Thymus (tissue), 11 donors: ENCODE data around the gene STARD3. TPM values are rescaled to one million over a fixed set of nuclear protein-coding genes. Genes with fewer than 3 reads are reported as not detected.

Experiments
- DNase-seq, 9 donors: peaks; one replicate each; pipeline ENCODE4 v3.0.0-alpha.2; 2013; ENCODE audit warnings: low spot score in 9 of 9, low read depth in 6 of 9, missing footprints in 1 of 9
- H3K27ac ChIP-seq, 2 donors: one replicate each; pipeline ENCODE4 v1.5.1; 2013; ENCODE audit warnings: control low read depth in 1 of 2, low read depth in 1 of 2, low read length in 1 of 2, mild to moderate bottlenecking in 1 of 2, moderate library complexity in 1 of 2
- H3K27me3 ChIP-seq, 2 donors: one replicate each; pipeline ENCODE4 v1.5.1; 2013; ENCODE audit warnings: low read length in 1 of 2; ENCODE audit not compliant: control insufficient read depth in 2 of 2, insufficient read depth in 1 of 2
- H3K36me3 ChIP-seq, 2 donors: one replicate each; pipeline ENCODE4 v1.5.1; 2013; ENCODE audit warnings: low read length in 1 of 2, mild to moderate bottlenecking in 1 of 2, moderate library complexity in 1 of 2; ENCODE audit not compliant: control insufficient read depth in 2 of 2, insufficient read depth in 2 of 2
- H3K4me1 ChIP-seq, 2 donors: one replicate each; pipeline ENCODE4 v1.5.1; 2013; ENCODE audit warnings: low read length in 2 of 2; ENCODE audit not compliant: control insufficient read depth in 2 of 2, insufficient read depth in 2 of 2
- H3K4me3 ChIP-seq, 2 donors: one replicate each; pipeline ENCODE4 v1.5.1; 2013; ENCODE audit warnings: low read length in 2 of 2, control low read depth in 1 of 2, mild to moderate bottlenecking in 1 of 2
- H3K9me3 ChIP-seq, 2 donors: one replicate each; pipeline ENCODE4 v1.5.1; 2013; ENCODE audit warnings: low read length in 1 of 2, mild to moderate bottlenecking in 1 of 2; ENCODE audit not compliant: control insufficient read depth in 2 of 2, insufficient read depth in 1 of 2
- WGBS: extraction: QIAGEN DNeasy Blood & Tissue Kit; methylation state at CpG from one replicate; pipeline ENCODE4 v1.1.7; 2013; 5-methylcytosine and 5-hydroxymethylcytosine counted together
- polyA plus RNA-seq: library from polyadenylated mRNA; stranded (reverse); fragments of 200-250 nt; gene quantifications from one replicate; pipeline ENCODE4 v1.2.3, GENCODE V29; 2013
- total RNA-seq: library from RNA; stranded (reverse); fragments of 120-200 nt; gene quantifications from one replicate; pipeline ENCODE4 v1.2.4, GENCODE V29; 2013
- donor health status: healthy.

STARD3 gene
- total and polyA plus RNA-seq, 2 donors, result 15.1 to 113 TPM

DNA sequence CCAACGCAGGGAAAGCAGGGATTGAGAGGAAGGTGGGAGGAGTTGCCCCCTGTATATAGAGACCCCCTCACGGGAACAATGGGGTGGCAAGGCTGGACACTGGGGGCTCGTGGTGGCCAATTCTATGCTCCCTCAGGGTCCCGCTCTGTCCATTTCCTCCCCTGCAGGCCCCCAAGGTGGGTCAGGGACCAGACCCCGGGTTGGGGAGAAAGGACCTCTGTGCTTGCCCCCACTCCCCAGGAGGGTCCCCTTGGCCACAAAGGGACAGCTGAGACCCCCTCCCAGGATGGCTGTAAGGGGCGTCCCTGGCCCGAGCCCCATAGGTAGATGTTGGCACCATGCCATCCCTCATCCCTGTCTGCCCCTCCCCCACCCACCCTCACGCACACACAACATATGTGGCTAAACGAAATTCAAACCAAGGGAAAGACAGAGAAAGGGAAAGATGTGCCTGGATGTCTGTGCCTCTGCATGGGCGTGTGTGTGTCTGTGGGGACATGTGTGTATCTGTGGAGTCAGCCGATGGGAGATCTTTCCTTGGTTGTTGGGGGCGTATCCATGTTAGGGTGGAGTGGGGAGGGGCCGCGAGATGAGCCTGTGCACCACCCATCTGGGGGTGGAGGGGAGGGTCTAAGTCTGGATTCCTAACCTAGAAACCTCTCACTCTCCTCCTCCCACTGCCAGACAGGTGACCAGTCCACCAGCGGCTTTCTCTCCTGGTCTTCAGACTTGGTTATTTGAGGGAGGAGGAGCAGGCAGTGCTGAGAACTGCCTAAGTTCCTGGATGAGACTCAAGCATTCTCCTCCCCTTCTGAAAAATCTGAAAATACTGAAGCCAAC lies 28.6 kb upstream of the STARD3 start:
- H3K27ac ChIP-seq, result no peak overlapping the region
- no peaks in the 10 kb centered on the region for H3K4me1 ChIP-seq
- 21% methylated on average over 15 of the region's 15 CpGs for WGBS
- no peak for DNase-seq
- peaks cover 78 to 98% of the 10 kb centered on the region in 2 donors for H3K27me3 ChIP-seq
- peaks cover 0 to 4% of the 10 kb centered on the region in 2 donors for H3K9me3 ChIP-seq
- H3K36me3 ChIP-seq, result no peaks in the 10 kb centered on the region
- H3K4me3 ChIP-seq, result no peak overlapping the region

DNA sequence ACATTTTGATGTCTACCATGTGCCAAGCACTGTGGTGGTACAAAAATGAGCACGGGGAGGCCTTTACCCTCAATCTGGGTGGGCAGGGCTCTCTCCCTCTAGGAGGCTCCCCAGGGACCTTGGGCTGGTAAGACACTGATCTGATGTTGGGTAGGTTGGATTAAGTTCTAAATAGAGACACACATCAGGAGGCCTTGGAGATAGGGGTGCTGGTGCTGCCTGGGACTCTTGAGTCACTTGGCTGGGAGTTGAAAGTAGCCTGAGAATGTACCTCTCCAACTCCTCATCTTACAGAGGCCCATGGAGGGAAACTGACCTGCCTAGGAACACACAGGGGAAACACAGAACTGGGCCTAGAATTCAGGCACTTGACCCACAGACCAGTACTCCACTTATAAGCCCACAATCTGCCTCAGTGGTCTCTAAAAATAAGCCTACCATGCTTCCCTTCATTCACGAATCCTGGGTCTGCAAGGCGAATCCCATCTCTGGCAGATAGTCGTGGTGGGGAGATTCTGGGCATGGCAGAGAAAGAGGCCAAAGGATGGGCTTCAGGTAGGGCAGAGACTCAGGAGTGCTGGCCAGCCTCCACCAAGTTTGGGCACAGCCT lies 27.4 kb upstream of the STARD3 start:
- Histone ChIP-seq H3K4me3 (no peak overlapping the region), H3K4me1 (no peaks in the 10 kb centered on the region), H3K27ac (no peak overlapping the region), H3K27me3 (peaks cover 69 to 97% of the 10 kb centered on the region in 2 donors), H3K36me3 (no peaks in the 10 kb centered on the region), H3K9me3 (peaks cover 0 to 4% of the 10 kb centered on the region in 2 donors)
- DNase-seq, result no peak
- 93% methylated on average over 4 of the region's 4 CpGs for WGBS

DNA sequence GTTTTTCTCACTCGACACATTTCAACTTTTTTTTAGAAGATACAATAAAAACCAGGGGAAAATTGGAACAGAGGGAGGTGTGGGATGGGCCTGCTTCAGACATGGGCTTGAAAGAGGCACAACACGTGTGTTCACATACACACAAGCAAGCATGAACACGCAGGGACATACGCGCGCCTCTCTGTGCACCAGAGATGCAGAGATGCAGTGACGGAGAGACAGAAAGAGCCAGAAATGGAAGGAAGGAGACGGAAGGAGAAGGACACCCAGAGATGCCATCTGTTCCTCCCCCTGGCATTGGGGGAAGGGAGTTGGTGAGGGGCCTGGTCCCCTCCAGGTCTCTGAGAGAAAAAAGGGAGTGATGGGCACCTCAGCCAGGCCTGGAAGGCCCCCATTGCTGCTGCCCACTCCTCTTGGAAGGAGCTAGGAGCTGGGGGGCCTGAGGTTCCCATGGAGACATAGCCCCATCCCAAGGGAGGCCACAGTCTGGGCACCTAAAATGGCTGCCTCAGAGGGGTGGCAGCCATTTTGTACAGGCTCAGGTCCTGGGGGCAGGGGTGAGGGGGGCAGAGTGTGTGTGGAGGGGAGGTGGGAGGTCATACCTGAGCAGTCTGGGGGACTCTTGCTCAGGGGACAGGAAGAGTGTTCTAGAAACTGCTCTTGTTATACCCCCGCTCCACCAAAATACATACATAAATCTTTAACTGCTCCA lies 25.4 kb upstream of the STARD3 start:
- Histone ChIP-seq H3K27me3 (peaks cover 51 to 97% of the 10 kb centered on the region in 2 donors), H3K27ac (no peak overlapping the region), H3K4me1 (no peaks in the 10 kb centered on the region), H3K36me3 (no peaks in the 10 kb centered on the region), H3K4me3 (no peak overlapping the region), H3K9me3 (no peaks in the 10 kb centered on the region)
- DNase-seq, result no peak
- 95% methylated on average over 9 of the region's 9 CpGs for WGBS

DNA sequence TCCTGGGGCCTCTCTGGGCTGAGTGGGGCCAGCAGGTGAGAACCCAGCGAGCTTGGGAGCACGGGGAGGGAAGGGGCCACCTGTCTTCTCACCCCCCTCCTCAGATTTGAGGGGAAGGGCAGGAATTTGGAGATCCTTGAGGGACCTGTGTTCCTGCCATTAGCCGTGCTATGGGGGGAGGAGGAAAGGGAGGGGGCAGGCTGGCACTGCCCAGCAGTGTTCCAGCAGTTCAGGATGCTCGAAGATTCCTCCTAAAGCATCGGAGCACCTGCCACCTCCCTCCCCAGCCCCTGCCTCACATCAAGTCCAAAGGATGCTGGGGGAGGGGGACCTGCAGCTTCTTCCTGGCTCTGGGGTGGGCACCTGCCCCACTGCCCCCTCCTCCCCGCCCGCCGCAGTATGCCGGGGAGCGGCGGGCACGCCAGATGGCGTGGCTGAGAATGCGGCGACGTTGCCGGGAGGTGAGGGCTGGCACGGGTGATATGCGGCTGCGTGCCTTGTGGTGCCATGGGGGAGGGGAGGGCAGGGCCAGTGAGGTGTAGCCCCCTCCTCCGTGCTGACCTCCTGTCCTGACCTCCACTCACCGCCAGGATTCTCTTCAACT lies 24.6 kb upstream of the STARD3 start:
- Histone ChIP-seq H3K27me3 (peaks cover 51 to 97% of the 10 kb centered on the region in 2 donors), H3K9me3 (peaks cover 0 to 4% of the 10 kb centered on the region in 2 donors), H3K4me3 (no peak overlapping the region), H3K36me3 (no peaks in the 10 kb centered on the region), H3K4me1 (peaks cover 1 to 4% of the 10 kb centered on the region in 2 donors), H3K27ac (no peak overlapping the region)
- DNase-seq, result no peak
- WGBS, result 88% methylated on average over 22 of the region's 22 CpGs

DNA sequence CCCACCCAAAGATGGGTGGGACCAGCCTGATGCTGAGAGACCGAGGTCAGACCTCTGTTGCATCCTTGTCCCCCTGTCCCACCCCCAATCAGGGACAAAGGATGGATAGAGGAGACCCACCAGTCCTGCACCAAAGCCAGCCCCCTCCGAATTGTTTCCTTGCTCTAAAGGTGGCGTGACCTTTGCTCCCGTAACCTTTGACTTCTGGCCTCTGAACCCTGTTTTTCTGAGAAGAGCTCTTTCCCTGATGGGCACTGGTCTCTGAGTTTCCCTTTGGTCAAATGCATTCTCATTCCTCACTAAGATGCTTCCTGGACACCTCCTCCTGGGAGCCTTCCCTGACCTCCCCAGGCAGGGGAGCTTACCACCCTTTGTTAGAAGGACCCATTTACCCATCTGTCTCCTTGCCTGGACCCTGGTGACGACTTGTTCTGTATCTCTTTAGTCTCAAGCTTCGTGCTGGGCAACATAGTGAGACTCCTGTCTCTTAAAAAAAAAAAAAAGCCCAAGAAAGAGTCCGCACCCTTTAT lies 23.9 kb upstream of the STARD3 start:
- no peak for DNase-seq
- no peak overlapping the region for H3K4me3 ChIP-seq
- WGBS, result 88% methylated on average over 7 of the region's 7 CpGs
- H3K4me1 ChIP-seq, result peaks cover 3 to 6% of the 10 kb centered on the region in 2 donors
- no peaks in the 10 kb centered on the region for H3K36me3 ChIP-seq
- peaks cover 0 to 5% of the 10 kb centered on the region in 2 donors for H3K9me3 ChIP-seq
- no peak overlapping the region for H3K27ac ChIP-seq
- H3K27me3 ChIP-seq, result peaks cover 47 to 94% of the 10 kb centered on the region in 2 donors

DNA sequence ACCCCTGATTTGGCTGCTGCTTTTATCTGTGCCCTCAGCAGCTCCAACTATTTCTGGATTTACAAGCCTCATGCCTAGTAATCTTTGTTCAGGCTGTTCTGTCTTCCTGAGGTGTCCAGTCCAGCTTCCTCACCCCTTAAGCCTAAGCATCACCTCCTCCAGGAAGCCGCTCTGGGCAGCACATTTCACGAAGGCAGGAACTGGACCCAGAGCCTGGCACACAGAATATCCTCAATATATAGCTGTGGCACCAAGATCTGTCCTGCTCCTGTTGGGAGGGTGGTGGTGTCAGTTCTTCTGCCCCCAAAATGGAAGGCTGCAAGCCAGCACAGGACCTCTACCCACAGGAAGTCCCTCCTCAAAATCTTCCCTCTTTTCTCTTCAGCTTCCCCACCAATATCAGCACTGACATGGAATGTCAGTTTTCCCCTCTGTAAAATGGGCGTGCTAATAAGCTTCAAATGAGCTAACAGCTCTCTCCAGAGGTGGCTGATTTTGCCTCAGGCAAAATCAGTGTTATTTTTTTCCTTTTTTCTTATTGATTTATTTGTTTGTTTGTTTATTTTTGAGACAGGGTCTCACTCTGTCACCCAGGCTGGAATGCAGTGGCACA lies 22.3 kb upstream of the STARD3 start:
- Histone ChIP-seq H3K36me3 (no peaks in the 10 kb centered on the region), H3K27ac (no peak overlapping the region), H3K4me1 (peaks cover 7 to 13% of the 10 kb centered on the region in 2 donors), H3K27me3 (peaks cover 36 to 93% of the 10 kb centered on the region in 2 donors), H3K9me3 (peaks cover 0 to 5% of the 10 kb centered on the region in 2 donors), H3K4me3 (no peak overlapping the region)
- DNase-seq, result no peak
- whole genome bisulfite sequencing, result 94% methylated on average over 3 of the region's 3 CpGs

DNA sequence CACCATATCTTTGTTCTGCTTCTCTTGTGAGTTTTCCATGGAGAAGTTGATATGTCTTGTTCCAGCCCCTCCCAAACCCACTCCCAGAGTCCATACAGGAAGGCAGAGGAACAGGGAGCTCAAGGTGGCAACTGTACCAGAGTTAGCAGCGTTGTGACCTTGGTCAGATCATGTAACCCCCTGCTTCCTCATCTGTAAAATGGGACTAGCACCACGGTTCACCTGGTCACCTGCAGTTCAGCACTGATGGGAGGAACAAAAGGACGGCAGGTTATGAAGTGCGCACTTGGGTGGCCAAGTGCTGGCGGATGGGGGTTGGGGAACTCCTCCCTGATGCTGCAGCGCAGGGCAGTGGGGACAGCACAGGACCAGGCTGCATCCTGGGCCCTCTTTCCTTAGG lies 21.5 kb upstream of the STARD3 start:
- Histone ChIP-seq H3K27me3 (peaks cover 32 to 93% of the 10 kb centered on the region in 2 donors), H3K4me1 (peaks cover 7 to 13% of the 10 kb centered on the region in 2 donors), H3K4me3 (no peak overlapping the region), H3K9me3 (peaks cover 0 to 5% of the 10 kb centered on the region in 2 donors), H3K36me3 (no peaks in the 10 kb centered on the region), H3K27ac (no peak overlapping the region)
- DNase-seq, result no peak
- 57% methylated on average over 6 of the region's 6 CpGs for WGBS

DNA sequence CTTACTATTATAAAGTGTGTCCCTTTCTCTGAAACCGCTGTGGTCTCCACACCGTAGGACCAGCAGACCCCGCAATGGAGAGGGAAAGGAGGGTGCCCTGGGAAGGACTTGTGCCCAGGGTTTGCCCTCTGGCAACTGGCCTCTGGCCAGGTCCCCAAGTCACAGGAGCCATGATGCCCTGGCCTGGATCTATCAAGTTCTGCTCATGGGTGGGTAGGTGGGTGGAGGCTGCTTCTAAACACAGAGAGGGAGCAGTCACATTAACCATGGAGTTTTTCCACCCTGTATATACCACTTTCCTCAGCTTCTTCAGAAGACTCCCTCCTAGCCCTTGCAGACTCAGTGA lies 19.9 kb upstream of the STARD3 start:
- peaks cover 24 to 92% of the 10 kb centered on the region in 2 donors for H3K27me3 ChIP-seq
- H3K36me3 ChIP-seq, result no peaks in the 10 kb centered on the region
- H3K9me3 ChIP-seq, result peaks cover 0 to 5% of the 10 kb centered on the region in 2 donors
- H3K4me1 ChIP-seq, result peaks cover 7 to 18% of the 10 kb centered on the region in 2 donors
- H3K27ac ChIP-seq, result no peak overlapping the region
- WGBS, result 97% methylated on average over 3 of the region's 3 CpGs
- H3K4me3 ChIP-seq, result no peak overlapping the region
- no peak for DNase-seq
